ENCODE data around the gene JAKMIP1.

DNA sequence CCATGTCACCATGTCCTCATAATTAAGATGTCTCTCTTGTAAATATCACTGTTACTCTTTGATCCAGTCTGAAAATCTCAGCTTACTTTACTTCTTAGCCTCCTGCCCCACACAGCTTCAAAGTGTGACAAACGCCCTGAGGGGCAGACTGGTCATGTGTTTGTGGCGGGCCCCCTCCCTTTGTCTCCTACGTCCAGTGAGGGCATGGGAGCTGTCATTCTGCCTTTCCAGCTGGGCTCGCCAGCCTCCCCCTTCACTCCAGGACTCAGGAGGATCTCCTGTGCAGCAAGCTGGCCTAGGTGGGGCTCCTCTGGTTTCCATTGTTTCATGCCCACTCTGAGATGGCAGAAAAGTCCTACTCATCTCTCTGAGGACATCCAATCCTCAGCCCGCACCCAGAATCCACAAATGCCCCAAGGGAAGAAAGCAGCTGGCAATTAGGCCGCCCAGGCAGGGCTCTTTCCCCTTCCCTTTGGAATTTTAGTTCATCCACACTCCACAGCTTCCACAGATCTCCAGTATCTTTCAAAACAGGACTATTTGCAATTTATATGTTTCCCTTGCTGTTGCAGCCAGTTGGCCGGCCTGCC is 95.7 kb downstream of the JAKMIP1 start:
- TF ChIP-seq, protein P1, sequence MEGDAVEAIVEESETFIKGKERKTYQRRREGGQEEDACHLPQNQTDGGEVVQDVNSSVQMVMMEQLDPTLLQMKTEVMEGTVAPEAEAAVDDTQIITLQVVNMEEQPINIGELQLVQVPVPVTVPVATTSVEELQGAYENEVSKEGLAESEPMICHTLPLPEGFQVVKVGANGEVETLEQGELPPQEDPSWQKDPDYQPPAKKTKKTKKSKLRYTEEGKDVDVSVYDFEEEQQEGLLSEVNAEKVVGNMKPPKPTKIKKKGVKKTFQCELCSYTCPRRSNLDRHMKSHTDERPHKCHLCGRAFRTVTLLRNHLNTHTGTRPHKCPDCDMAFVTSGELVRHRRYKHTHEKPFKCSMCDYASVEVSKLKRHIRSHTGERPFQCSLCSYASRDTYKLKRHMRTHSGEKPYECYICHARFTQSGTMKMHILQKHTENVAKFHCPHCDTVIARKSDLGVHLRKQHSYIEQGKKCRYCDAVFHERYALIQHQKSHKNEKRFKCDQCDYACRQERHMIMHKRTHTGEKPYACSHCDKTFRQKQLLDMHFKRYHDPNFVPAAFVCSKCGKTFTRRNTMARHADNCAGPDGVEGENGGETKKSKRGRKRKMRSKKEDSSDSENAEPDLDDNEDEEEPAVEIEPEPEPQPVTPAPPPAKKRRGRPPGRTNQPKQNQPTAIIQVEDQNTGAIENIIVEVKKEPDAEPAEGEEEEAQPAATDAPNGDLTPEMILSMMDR (IDR thresholded peaks at IDR 0.05), result no peak
- TF ChIP-seq POLR2A (IDR thresholded peaks at IDR 0.05), result no peak

Data from body of pancreas (tissue), 4 donors.